ENCODE data around the gene TENM4.

Gene TENM4

GRCh38 chr11:79400717-79401330 is 40.0 kb downstream of the TENM4 start:
- ChIA-PET POLR2A (interaction anchor here (0.9 kb wide), 1 partner anchor 39 kb away, joined by 5 read pairs; the partner anchor contains the start of gene TENM4), CTCF (interaction anchor here (0.5 to 6.6 kb wide), 25 partner anchors 10 to 1378 kb away, joined by 3 to 79 read pairs (median 5); partner anchors contain the start of gene TENM4)
- no peaks in the 10 kb centered on the region for H3K9me3 ChIP-seq (ENCODE audit: control insufficient read depth, insufficient read depth, low read depth, low read length)

DNA sequence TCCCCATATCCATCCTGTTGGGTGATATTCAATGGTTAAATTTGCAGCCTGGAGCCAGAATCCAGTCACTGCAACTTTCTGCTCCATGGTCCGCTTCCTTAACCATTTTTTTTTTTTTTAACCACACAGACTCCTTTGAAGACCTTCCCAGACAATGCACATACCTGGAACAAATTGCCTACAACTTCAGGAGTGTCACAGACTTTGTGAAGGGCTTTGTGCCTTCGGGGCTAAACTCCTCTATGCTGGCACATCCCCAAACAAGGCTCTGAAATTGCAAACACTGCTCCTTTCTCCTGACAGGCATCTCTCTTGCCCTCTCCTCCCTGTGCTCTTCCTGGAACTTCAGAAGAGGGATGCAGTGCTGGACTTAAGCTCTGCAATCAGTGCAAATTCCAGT is 40.6 kb downstream of the TENM4 start:
- no peak overlapping the region for H3K4me3 ChIP-seq (ENCODE audit: low read depth, low read length)
- CTCF ChIA-PET: interaction anchor here (0.5 to 6.6 kb wide), 23 partner anchors 9 to 1378 kb away, joined by 3 to 79 read pairs (median 5); partner anchors contain the start of gene TENM4
- POLR2A ChIA-PET: interaction anchor here (0.9 kb wide), 1 partner anchor 40 kb away, joined by 5 read pairs; the partner anchor contains the start of gene TENM4
- peaks cover 4% of the 10 kb centered on the region for H3K4me1 ChIP-seq (ENCODE audit: control insufficient read depth, insufficient read depth, low read length)
- no peak overlapping the region for H3K27ac ChIP-seq (ENCODE audit: extremely low read depth, low read depth, low read length)
- H3K36me3 ChIP-seq (ENCODE audit: control insufficient read depth in 2 of 2, insufficient read depth in 1 of 2, low read length in 2 of 2): no peaks in the 10 kb centered on the region
- H3K9me3 ChIP-seq (ENCODE audit: control insufficient read depth, insufficient read depth, low read depth, low read length): no peaks in the 10 kb centered on the region
- TF ChIP-seq ZFP69B (tag by site-specific recombination; IDR thresholded peaks at IDR 0.05): no peak
- no peak for TF ChIP-seq ZBTB26 (tag by site-specific recombination; optimal IDR thresholded peaks at IDR 0.05)
- TF ChIP-seq ZNF274 (IDR thresholded peaks at IDR 0.05; ENCODE audit: low read length): no peak
- no peak for TF ChIP-seq ZNF274 (tag by site-specific recombination; IDR thresholded peaks at IDR 0.05; ENCODE audit: borderline replicate concordance)
- no peak for TF ChIP-seq ZNF239 (tag by site-specific recombination; IDR thresholded peaks at IDR 0.05)
- no peak for TF ChIP-seq ATF2 (tag by site-specific recombination; IDR thresholded peaks at IDR 0.05; ENCODE audit: low read depth)
- no peak for TF ChIP-seq ZNF138 (tag by site-specific recombination; IDR thresholded peaks at IDR 0.05; ENCODE audit: borderline replicate concordance)
- no peak for TF ChIP-seq SCRT1 (tag by site-specific recombination; IDR thresholded peaks at IDR 0.05; ENCODE audit: borderline replicate concordance)
- TF ChIP-seq ZNF514 (tag by site-specific recombination; IDR thresholded peaks at IDR 0.05): no peak
- no peak for TF ChIP-seq BCL11B (tag by site-specific recombination; IDR thresholded peaks at IDR 0.05; ENCODE audit: low read depth)
- TF ChIP-seq ZNF133 (tag by site-specific recombination; IDR thresholded peaks at IDR 0.05): no peak
- TF ChIP-seq ZNF777 (tag by site-specific recombination; IDR thresholded peaks at IDR 0.05; ENCODE audit: borderline replicate concordance): no peak

More at GRCh38 chr11:79400717-79401330, 40.0 kb downstream of the TENM4 start:
- no peak overlapping the region for H3K27ac ChIP-seq (ENCODE audit: extremely low read depth, low read depth, low read length)
- peaks cover 4% of the 10 kb centered on the region for H3K4me1 ChIP-seq (ENCODE audit: control insufficient read depth, insufficient read depth, low read length)
- no peaks in the 10 kb centered on the region for H3K36me3 ChIP-seq (ENCODE audit: control insufficient read depth in 2 of 2, insufficient read depth in 1 of 2, low read length in 2 of 2)
- no peak overlapping the region for H3K4me3 ChIP-seq (ENCODE audit: low read depth, low read length)
- TF ChIP-seq ZNF132 (tag by site-specific recombination; IDR thresholded peaks at IDR 0.05; ENCODE audit: borderline replicate concordance): no peak
- TF ChIP-seq ZNF266 (tag by site-specific recombination; IDR thresholded peaks at IDR 0.05; ENCODE audit: low read depth): no peak
- no peak for TF ChIP-seq ZNF501 (tag by site-specific recombination; IDR thresholded peaks at IDR 0.05)
- TF ChIP-seq, protein P1, sequence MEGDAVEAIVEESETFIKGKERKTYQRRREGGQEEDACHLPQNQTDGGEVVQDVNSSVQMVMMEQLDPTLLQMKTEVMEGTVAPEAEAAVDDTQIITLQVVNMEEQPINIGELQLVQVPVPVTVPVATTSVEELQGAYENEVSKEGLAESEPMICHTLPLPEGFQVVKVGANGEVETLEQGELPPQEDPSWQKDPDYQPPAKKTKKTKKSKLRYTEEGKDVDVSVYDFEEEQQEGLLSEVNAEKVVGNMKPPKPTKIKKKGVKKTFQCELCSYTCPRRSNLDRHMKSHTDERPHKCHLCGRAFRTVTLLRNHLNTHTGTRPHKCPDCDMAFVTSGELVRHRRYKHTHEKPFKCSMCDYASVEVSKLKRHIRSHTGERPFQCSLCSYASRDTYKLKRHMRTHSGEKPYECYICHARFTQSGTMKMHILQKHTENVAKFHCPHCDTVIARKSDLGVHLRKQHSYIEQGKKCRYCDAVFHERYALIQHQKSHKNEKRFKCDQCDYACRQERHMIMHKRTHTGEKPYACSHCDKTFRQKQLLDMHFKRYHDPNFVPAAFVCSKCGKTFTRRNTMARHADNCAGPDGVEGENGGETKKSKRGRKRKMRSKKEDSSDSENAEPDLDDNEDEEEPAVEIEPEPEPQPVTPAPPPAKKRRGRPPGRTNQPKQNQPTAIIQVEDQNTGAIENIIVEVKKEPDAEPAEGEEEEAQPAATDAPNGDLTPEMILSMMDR (tag by site-specific recombination; IDR thresholded peaks at IDR 0.05): peak; percentile 49
- no peak for TF ChIP-seq ZNF133 (tag by site-specific recombination; IDR thresholded peaks at IDR 0.05)
- no peak for TF ChIP-seq ZNF19 (tag by site-specific recombination; IDR thresholded peaks at IDR 0.05; ENCODE audit: low read depth)
- TF ChIP-seq ZNF654 (tag by site-specific recombination; IDR thresholded peaks at IDR 0.05; ENCODE audit: low read depth): peak; percentile 8; the same call in 1 of the 2 replicates
- TF ChIP-seq ZNF2 (tag by site-specific recombination; IDR thresholded peaks at IDR 0.05): no peak
- no peak for TF ChIP-seq SETDB1 (IDR thresholded peaks at IDR 0.05; ENCODE audit: insufficient read length, low read length)
- TF ChIP-seq, protein P2, sequence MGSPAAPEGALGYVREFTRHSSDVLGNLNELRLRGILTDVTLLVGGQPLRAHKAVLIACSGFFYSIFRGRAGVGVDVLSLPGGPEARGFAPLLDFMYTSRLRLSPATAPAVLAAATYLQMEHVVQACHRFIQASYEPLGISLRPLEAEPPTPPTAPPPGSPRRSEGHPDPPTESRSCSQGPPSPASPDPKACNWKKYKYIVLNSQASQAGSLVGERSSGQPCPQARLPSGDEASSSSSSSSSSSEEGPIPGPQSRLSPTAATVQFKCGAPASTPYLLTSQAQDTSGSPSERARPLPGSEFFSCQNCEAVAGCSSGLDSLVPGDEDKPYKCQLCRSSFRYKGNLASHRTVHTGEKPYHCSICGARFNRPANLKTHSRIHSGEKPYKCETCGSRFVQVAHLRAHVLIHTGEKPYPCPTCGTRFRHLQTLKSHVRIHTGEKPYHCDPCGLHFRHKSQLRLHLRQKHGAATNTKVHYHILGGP (tag by site-specific recombination; IDR thresholded peaks at IDR 0.05): no peak
- TF ChIP-seq, protein P3, sequence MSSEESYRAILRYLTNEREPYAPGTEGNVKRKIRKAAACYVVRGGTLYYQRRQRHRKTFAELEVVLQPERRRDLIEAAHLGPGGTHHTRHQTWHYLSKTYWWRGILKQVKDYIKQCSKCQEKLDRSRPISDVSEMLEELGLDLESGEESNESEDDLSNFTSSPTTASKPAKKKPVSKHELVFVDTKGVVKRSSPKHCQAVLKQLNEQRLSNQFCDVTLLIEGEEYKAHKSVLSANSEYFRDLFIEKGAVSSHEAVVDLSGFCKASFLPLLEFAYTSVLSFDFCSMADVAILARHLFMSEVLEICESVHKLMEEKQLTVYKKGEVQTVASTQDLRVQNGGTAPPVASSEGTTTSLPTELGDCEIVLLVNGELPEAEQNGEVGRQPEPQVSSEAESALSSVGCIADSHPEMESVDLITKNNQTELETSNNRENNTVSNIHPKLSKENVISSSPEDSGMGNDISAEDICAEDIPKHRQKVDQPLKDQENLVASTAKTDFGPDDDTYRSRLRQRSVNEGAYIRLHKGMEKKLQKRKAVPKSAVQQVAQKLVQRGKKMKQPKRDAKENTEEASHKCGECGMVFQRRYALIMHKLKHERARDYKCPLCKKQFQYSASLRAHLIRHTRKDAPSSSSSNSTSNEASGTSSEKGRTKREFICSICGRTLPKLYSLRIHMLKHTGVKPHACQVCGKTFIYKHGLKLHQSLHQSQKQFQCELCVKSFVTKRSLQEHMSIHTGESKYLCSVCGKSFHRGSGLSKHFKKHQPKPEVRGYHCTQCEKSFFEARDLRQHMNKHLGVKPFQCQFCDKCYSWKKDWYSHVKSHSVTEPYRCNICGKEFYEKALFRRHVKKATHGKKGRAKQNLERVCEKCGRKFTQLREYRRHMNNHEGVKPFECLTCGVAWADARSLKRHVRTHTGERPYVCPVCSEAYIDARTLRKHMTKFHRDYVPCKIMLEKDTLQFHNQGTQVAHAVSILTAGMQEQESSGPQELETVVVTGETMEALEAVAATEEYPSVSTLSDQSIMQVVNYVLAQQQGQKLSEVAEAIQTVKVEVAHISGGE (tag by site-specific recombination; conservative IDR thresholded peaks at IDR 0.05; ENCODE audit: low read depth): no peak
